HG03442 (cell line): ENCODE data around the gene DOK3.

Experiments used
- ATAC-seq: cut with Tn5 transposase; IDR thresholded peaks from one replicate; pipeline ENCODE4 v1.9.1; 2021; ENCODE audit warnings: mild to moderate bottlenecking, moderate library complexity; ENCODE audit not compliant: unreplicated experiment

DOK3 gene

GRCh38 chr5:177514541-177514940 is 4.9 kb upstream of the DOK3 start:
- ATAC-seq: no peak

- ATAC-seq: no peak
Observed at GRCh38 chr5:177513500-177513899, 3.9 kb upstream of the DOK3 start.

- no peak for ATAC-seq
Observed at GRCh38 chr5:177512736-177513380, 3.2 kb upstream of the DOK3 start.

- no peak for ATAC-seq
Observed at GRCh38 chr5:177511796-177512675, 2.4 kb upstream of the DOK3 start.

- no peak for ATAC-seq
Observed at GRCh38 chr5:177511181-177511580, 1.6 kb upstream of the DOK3 start.

- peak; percentile 30 for ATAC-seq
Observed at GRCh38 chr5:177510567-177511053, 984 bp upstream of the DOK3 start.

- peak; percentile 36 for ATAC-seq
Observed at GRCh38 chr5:177509991-177510566, 453 bp upstream of the DOK3 start.

- no peak for ATAC-seq
Observed at GRCh38 chr5:177508837-177509236, 789 bp downstream of the DOK3 start.

GRCh38 chr5:177508221-177508611 is 1.4 kb downstream of the DOK3 start:
- ATAC-seq: no peak

- ATAC-seq: no peak
Observed at GRCh38 chr5:177507596-177508220, 1.9 kb downstream of the DOK3 start.

- no peak for ATAC-seq
Observed at GRCh38 chr5:177507165-177507564, 2.5 kb downstream of the DOK3 start.

GRCh38 chr5:177505075-177505474 is 4.6 kb downstream of the DOK3 start:
- no peak for ATAC-seq

- no peak for ATAC-seq
Observed at GRCh38 chr5:177504086-177505056, 5.3 kb downstream of the DOK3 start.

- ATAC-seq: no peak
Observed at GRCh38 chr5:177503351-177504085, 6.1 kb downstream of the DOK3 start.

GRCh38 chr5:177502886-177503285 is 6.7 kb downstream of the DOK3 start:
- ATAC-seq: no peak

GRCh38 chr5:177501874-177502678 is 7.5 kb downstream of the DOK3 start:
- ATAC-seq: no peak

GRCh38 chr5:177500685-177501522 is 8.7 kb downstream of the DOK3 start:
- no peak for ATAC-seq

GRCh38 chr5:177499842-177500241 is 9.8 kb downstream of the DOK3 start:
- ATAC-seq: no peak
